Measurements from ENCODE around the gene TMEM184A. TPM values are rescaled to one million over a fixed set of nuclear protein-coding genes. Genes with fewer than 3 reads are reported as not detected.

Gene TMEM184A
- total RNA-seq, 1 donor from 2014 or later, result not detected

DNA sequence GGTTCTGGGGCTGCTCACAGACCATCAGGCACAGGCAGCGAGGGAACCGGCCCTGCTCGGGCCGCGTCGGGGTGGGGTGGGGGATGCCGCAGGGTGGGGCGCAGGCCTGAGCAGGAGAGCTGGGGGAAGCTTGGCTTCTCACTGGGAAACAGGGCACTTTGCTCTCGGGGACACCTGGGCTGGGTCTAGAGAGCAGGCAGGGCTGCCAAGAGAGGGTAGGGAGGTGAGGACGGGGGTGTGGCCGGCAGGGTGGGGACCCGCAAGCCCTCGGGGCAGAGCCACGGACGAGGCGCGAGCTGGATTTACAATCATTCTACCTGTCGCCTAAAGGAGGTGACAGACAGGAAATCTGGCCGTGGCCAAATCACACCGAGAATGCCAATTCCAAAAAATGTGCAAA is 62.9 kb downstream of the TMEM184A start:
- FAIRE-seq (no peak), DNase-seq (ENCODE audit: low spot score in 2 of 2) (no peak)

DNA sequence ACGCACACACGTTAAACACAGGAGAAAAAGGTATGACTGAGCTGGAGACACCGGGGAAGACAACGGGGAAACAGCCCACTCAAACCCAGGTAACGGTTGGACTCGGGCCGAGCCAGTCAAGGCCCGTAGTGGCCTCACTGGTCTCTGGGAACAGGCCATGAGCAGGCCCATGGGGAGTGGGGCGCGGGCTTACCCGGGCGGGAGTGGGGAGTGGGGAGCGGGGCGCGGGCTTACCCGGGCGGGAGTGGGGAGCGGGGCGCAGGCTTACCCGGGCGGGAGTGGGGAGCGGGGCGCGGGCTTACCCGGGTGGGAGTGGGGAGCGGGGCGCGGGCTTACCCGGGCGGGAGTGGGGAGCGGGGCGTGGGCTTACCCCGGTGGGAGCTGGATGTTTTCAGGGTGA is 63.4 kb downstream of the TMEM184A start:
- FAIRE-seq, result no peak
- DNase-seq (ENCODE audit: low spot score in 2 of 2), result no peak

Other genes with a start within 250 kb of the TMEM184A start
- 3.7 TPM for gene MICALL2, start 96.7 kb downstream of the TMEM184A start, total RNA-seq
- gene INTS1, start 51.8 kb downstream of the TMEM184A start, total RNA-seq, result 23.6 TPM
- gene MAFK, start 25.5 kb downstream of the TMEM184A start, total RNA-seq, result 8.2 TPM
- gene PSMG3, start 13.8 kb upstream of the TMEM184A start, total RNA-seq, result 26.1 TPM
- 5.7 TPM for gene ELFN1, start 114.1 kb upstream of the TMEM184A start, total RNA-seq